Fibroblast of skin of right quadriceps (primary cell): ENCODE measurements around the gene HOXB4.

ENCODE experiments used
- DNase-seq: peaks from one replicate; pipeline ENCODE4 v3.0.0-alpha.2; 2013

The HOXB4 gene

GRCh38 chr17:48588528-48588927 lies 10.4 kb upstream of the HOXB4 start:
- DNase-seq: no peak

GRCh38 chr17:48588074-48588415 lies 9.9 kb upstream of the HOXB4 start:
- DNase-seq: no peak

- DNase-seq: no peak
Measured at GRCh38 chr17:48587276-48588073, 9.3 kb upstream of the HOXB4 start.

- no peak for DNase-seq
Measured at GRCh38 chr17:48586355-48587258, 8.5 kb upstream of the HOXB4 start.

- peak; percentile 57 for DNase-seq
Measured at GRCh38 chr17:48584223-48584741, 6.1 kb upstream of the HOXB4 start.

- DNase-seq: no peak
Measured at GRCh38 chr17:48583708-48584222, 5.6 kb upstream of the HOXB4 start.

- DNase-seq: no peak
Measured at GRCh38 chr17:48582750-48583069, 4.6 kb upstream of the HOXB4 start.

- no peak for DNase-seq
Measured at GRCh38 chr17:48579760-48580554, 1.8 kb upstream of the HOXB4 start.

GRCh38 chr17:48579471-48579759 lies 1.3 kb upstream of the HOXB4 start:
- DNase-seq: no peak

- no peak for DNase-seq
Measured at GRCh38 chr17:48578616-48579470, 693 bp upstream of the HOXB4 start.

- peak; percentile 75 for DNase-seq
Measured at GRCh38 chr17:48577330-48577945, 712 bp downstream of the HOXB4 start.

GRCh38 chr17:48576479-48577309 lies 1.5 kb downstream of the HOXB4 start:
- DNase-seq: no peak

GRCh38 chr17:48575673-48576478 lies 2.3 kb downstream of the HOXB4 start:
- DNase-seq: no peak

GRCh38 chr17:48575066-48575582 lies 3.0 kb downstream of the HOXB4 start:
- peak; percentile 60 for DNase-seq

- DNase-seq: no peak
Measured at GRCh38 chr17:48574505-48575065, 3.6 kb downstream of the HOXB4 start.

GRCh38 chr17:48571826-48572417 lies 6.2 kb downstream of the HOXB4 start:
- DNase-seq: no peak

GRCh38 chr17:48571024-48571818 lies 6.9 kb downstream of the HOXB4 start:
- no peak for DNase-seq
